Epidermal melanocyte (primary cell): ENCODE measurements around the gene RPL7L1.
"Not testable (repeated sequence)": the region's sequence is repeated elsewhere in the genome, so short reads cannot be mapped to it uniquely, and the experiment has no call there.

Experiments
- DNase-seq: peaks from one replicate; pipeline ENCODE4 v3.0.0; 2011; ENCODE audit warnings: low spot score; ENCODE audit not compliant: insufficient read length

The RPL7L1 gene

GRCh38 chr6:42891199-42891722, 11.8 kb downstream of the RPL7L1 start:
- DNase-seq = no peak

GRCh38 chr6:42894041-42894828, 14.8 kb downstream of the RPL7L1 start:
- DNase-seq = not testable (repeated sequence)

DNA sequence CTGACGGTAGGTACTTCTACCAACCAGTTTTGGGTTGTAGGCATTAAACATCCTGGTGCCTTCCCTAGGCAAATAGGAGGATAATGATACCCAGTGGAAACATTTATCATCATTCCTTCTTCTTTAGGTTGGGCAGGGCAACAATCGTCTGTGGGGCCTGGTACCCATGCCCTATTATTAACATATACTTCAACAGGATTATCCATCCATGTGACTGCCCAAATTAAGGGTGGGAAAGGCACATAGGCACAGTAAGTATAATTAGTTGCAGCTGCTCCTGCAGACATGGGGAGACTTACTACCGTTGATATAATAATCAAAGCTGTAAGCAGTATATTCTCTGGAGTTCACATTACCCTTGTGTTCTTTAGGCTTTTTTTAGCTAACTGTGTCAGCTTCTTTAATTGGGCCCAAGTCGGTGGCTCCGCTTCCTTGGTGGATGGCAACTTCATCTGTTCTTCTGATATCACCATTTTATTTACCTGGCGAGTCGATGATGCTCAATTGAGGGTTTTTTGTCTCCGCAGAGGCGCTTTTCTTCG, 16.8 kb downstream of the RPL7L1 start:
- no peak for DNase-seq

- no peak for DNase-seq
Measured at GRCh38 chr6:42898891-42899361, 19.5 kb downstream of the RPL7L1 start.

- DNase-seq = no peak
Measured at GRCh38 chr6:42899871-42900270, 20.5 kb downstream of the RPL7L1 start.

- DNase-seq = peak; percentile 43
Measured at GRCh38 chr6:42901538-42901957, 22.1 kb downstream of the RPL7L1 start.

- DNase-seq = not testable (repeated sequence)
Measured at GRCh38 chr6:42902429-42903263, 23.2 kb downstream of the RPL7L1 start.

DNA sequence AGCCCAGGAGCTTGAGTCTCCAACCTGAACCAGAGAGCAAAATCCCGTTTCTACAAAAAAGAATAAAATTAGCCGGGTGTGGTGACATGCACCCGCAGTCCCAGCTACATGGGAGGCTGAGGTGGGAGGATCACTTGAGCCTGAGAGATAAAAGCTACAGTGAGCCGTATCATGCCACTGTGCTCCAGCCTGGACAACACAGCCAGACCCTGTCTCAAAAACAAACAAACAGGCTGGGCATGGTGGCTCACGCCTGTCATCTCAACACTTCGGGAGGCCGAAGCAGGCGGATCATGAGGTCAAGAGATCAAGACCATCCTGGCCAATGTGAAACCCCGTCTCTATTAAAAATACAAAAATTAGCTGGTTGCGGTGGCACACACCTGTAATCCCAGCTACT, 25.1 kb downstream of the RPL7L1 start:
- no peak for DNase-seq

GRCh38 chr6:42907336-42907735, 27.9 kb downstream of the RPL7L1 start:
- DNase-seq = no peak

- no peak for DNase-seq
Measured at GRCh38 chr6:42909835-42910234, 30.4 kb downstream of the RPL7L1 start.

DNA sequence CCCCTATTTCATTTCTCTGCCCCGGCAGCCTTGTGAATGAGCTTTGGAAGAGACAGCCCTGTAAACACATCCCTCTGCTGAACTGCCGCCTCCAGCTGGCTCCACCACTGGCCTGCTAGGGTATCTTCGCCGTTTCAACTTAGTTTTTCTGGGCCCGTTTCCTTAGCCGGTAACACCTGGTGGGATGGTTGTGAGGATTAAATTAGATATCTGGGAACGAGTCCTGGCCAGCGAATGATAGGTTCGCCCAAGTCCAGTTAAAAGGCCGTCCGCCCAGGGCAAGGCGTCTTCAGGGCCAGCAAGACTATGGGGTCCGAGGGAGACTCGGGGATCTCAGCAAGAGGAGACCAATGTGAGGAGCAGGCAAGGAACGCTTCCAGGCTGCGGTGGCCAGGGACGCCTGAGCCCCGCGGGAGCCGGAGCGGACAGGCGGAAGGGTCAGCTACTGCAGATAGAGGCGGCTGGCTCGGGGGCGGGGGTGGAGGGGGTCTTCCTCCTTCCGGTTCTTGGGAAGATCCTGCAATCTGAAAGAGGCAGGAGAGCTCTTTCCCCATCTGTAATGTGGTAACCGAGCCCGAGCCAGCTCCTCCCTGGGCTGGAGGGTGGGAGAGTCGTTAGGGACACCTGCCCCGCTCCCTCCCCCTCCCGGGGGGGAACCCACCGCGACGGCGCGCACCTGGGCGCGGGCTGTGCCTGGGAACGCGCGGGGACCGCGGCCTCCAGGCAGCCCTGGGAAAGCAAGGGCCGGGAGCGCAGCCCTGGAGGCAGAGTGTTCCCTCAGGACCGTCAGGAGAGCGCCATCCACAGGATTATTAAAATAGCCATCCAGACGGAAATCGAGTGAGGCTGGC, 32.0 kb downstream of the RPL7L1 start:
- DNase-seq = no peak

DNA sequence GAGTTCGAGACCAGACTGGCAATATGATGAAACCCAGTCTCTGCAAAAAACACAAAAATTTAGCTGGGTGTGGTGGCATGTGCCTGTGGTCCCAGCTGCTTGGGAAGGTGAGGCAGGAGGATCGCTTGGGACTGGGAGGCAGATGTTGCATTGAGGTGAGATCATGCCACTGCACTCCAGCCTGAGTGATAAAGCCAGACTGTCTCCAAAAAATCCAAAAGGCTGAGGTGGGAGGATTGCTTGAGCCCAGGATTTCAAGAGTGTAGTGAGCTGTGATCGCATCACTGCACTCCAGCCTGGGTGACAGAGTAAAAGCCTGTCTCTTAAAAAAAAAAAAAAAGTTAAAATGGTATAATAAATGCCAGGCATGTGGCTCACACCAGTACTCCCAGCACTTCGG, 35.1 kb downstream of the RPL7L1 start:
- DNase-seq = no peak

GRCh38 chr6:42915732-42916131, 36.3 kb downstream of the RPL7L1 start, which contains the start of gene PTCRA:
TSS of gene PTCRA (plus strand) at chr6:42916053. CDS start at chr6:42916070, 17 bp downstream.
- DNase-seq = no peak

- no peak for DNase-seq
Measured at GRCh38 chr6:42916288-42916687, 36.9 kb downstream of the RPL7L1 start.

- DNase-seq = no peak
Measured at GRCh38 chr6:42921801-42922200, 42.4 kb downstream of the RPL7L1 start.

GRCh38 chr6:42923666-42924065, 44.2 kb downstream of the RPL7L1 start:
- DNase-seq = no peak

DNA sequence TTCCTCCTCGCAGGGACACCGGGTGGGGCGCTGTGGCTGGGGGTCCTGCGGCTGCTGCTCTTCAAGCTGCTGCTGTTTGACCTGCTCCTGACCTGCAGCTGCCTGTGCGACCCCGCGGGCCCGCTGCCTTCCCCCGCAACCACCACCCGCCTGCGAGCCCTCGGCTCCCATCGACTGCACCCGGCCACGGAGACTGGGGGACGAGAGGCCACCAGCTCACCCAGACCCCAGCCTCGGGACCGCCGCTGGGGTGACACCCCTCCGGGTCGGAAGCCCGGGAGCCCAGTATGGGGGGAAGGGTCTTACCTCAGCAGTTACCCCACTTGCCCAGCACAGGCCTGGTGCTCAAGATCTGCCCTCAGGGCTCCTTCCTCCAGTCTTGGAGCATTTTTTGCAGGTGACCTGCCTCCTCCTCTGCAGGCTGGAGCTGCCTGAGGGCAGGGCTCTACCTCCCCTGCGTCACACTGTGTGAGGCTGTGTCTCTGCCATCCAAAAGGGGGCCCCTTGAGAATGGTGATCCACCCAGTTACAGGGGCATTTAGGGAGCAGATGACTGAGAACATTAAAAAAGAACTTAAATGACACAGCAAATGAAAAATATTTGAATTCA, 45.9 kb downstream of the RPL7L1 start:
- DNase-seq = no peak

DNA sequence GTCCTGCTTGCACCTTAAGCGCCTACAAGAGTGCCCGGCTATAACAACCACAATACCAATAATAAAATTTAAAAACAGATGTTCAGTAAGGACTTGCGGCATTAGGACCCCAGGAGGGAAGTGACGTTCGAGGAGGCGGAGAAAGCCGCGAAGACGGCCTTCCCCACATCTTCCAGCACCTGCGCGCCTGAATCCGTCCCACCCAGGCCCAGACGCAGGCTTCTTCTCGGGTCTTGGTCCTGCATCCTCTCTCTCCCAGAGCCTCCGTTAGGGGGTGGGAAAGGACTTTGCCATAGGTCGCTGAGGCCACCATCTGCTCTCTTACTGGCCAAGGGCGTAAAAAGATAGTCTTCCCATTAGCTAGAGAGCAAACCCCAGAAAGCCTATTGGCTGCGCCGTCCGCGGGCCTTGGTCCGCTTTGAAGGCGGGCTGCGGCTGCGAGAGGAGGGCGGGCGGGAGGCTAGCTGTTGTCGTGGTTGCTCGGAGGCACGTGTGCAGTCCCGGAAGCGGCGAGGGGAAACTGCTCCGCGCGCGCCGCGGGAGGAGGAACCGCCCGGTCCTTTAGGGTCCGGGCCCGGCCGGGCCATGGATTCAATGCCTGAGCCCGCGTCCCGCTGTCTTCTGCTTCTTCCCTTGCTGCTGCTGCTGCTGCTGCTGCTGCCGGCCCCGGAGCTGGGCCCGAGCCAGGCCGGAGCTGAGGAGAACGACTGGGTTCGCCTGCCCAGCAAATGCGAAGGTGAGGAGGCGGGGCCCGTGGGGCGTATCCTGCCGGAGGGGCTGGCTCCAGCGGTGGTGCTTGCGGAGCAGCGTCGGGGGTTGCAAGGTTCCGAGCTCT, 49.8 kb downstream of the RPL7L1 start, which contains the start of gene CNPY3:
Gene CNPY3, plus strand, starts transcription at position 495 of the 835 bp plus-strand sequence. Its CDS starts 91 bp downstream, at position 586.
- DNase-seq = peak; percentile 96

GRCh38 chr6:42929821-42930360, 50.5 kb downstream of the RPL7L1 start:
- peak; percentile 22 for DNase-seq
